ENCODE measurements around the gene CLCN7.

GRCh38 chr16:1401758-1402154, 73.1 kb downstream of the CLCN7 start:
- TF ChIP-seq CTCF (IDR thresholded peaks at IDR 0.05), result no peak
- no peak for TF ChIP-seq POLR2A (IDR thresholded peaks at IDR 0.05)
